Naive thymus-derived CD4-positive, alpha-beta T cell (primary cell): ENCODE data around the gene FSD2. TPM values are rescaled to one million over a fixed set of nuclear protein-coding genes. Genes with fewer than 3 reads are reported as not detected.

Experiments used
- ATAC-seq: fragments of 150-1000 bp; cut with Tn5 transposase; 2 replicates; pipeline ENCODE4 v1.10.0; 2021; ENCODE audit warnings: mild to moderate bottlenecking, moderate library complexity
- CTCF ChIA-PET: fragments of 350-600 bp; sonication (Branson Sonifier 250); formaldehyde crosslinking; loops from one replicate; lab custom pipeline; 2021; ENCODE audit warnings: antibody characterized with exemption; lab: Charles Lee
- POLR2A ChIA-PET: fragments of 350-600 bp; sonication (Branson Sonifier 250); formaldehyde crosslinking; loops from one replicate; lab custom pipeline; 2021; ENCODE audit warnings: antibody characterized with exemption, inconsistent platforms; lab: Charles Lee
- DNase-seq, 9 donors: peaks; one replicate each; pipeline versions ENCODE4 v3.0.0 to v3.0.0-alpha.2; 2020 to 2022; ENCODE audit warnings: mixed read lengths in 1 of 9
- H3K27ac ChIP-seq: one replicate; pipeline ENCODE4 v1.7.0; 2013; ENCODE audit warnings: mild to moderate bottlenecking, low read depth, low read length, moderate library complexity
- H3K27me3 ChIP-seq, 2 donors: one replicate each; pipeline ENCODE4 v1.7.0; 2013; ENCODE audit warnings: low read length in 2 of 2, mild to moderate bottlenecking in 2 of 2, moderate library complexity in 2 of 2; ENCODE audit not compliant: control insufficient read depth in 2 of 2, insufficient read depth in 2 of 2
- H3K36me3 ChIP-seq, 3 experiments: 1 replicate in 2 of 3; 2 replicates in 1 of 3; pipeline ENCODE4 v1.7.0; 2013; ENCODE audit warnings: low read length in 3 of 3, mild to moderate bottlenecking in 3 of 3, moderate library complexity in 1 of 3; ENCODE audit not compliant: insufficient read depth in 3 of 3, control insufficient read depth in 2 of 3
- H3K4me1 ChIP-seq, 2 donors: one replicate each; pipeline ENCODE4 v1.7.0; 2013; ENCODE audit warnings: low read length in 2 of 2, mild to moderate bottlenecking in 2 of 2, moderate library complexity in 1 of 2; ENCODE audit not compliant: control insufficient read depth in 2 of 2, insufficient read depth in 2 of 2
- H3K4me3 ChIP-seq: 2 replicates; pipeline ENCODE4 v1.7.0; 2013; ENCODE audit warnings: mild to moderate bottlenecking, low read length
- H3K9me3 ChIP-seq, 3 experiments: 1 replicate in 2 of 3; 2 replicates in 1 of 3; pipeline ENCODE4 v1.7.0; 2013; ENCODE audit warnings: low read length in 3 of 3; ENCODE audit not compliant: control insufficient read depth in 2 of 3
- H3K27ac Mint-ChIP-seq, 9 donors: one replicate each; pipeline ENCODE4 v1.8.0; 2020 to 2022; ENCODE audit warnings: mixed read lengths in 9 of 9, mild to moderate bottlenecking in 8 of 9, moderate library complexity in 5 of 9, inconsistent platforms in 2 of 9
- H3K27me3 Mint-ChIP-seq, 5 donors: one replicate each; pipeline ENCODE4 v1.8.0; 2021 to 2022; ENCODE audit warnings: mixed read lengths in 5 of 5, mild to moderate bottlenecking in 1 of 5
- H3K36me3 Mint-ChIP-seq, 5 donors: one replicate each; pipeline ENCODE4 v1.8.0; 2020 to 2022; ENCODE audit warnings: mixed read lengths in 5 of 5, mild to moderate bottlenecking in 3 of 5, inconsistent platforms in 1 of 5
- H3K4me1 Mint-ChIP-seq, 7 donors: one replicate each; pipeline ENCODE4 v1.8.0; 2020 to 2022; ENCODE audit warnings: mixed read lengths in 7 of 7, mild to moderate bottlenecking in 3 of 7, inconsistent platforms in 1 of 7
- H3K4me3 Mint-ChIP-seq, 10 donors: one replicate each; pipeline ENCODE4 v1.8.0; 2020 to 2022; ENCODE audit warnings: mild to moderate bottlenecking in 10 of 10, mixed read lengths in 10 of 10, moderate library complexity in 6 of 10, inconsistent platforms in 2 of 10
- H3K9me3 Mint-ChIP-seq, 11 donors: one replicate each; pipeline ENCODE4 v1.8.0; 2020 to 2022; ENCODE audit warnings: mixed read lengths in 11 of 11, mild to moderate bottlenecking in 4 of 11, inconsistent platforms in 1 of 11, moderate library complexity in 1 of 11
- intact Hi-C, 2 donors: fragments of 100-400 bp; cut with micrococcal nuclease; formaldehyde crosslinking; loops; one replicate each; pipeline ENCODE4 v1.15.1; 2023
- polyA plus RNA-seq, 2 donors: library from polyadenylated mRNA; unstranded; fragments of 300-500 nt; fragmentation: Illumina TruSeq; gene quantifications; one replicate each; pipeline ENCODE4 v1.2.3, GENCODE V29; 2021
- total RNA-seq, 6 experiments: library from RNA in 5 of 6; stranded (reverse) in 5 of 6; gene quantifications; 1 replicate in 5 of 6; 2 replicates in 1 of 6; pipeline ENCODE4 v1.2.3 and lab custom pipeline; 2021 to 2026

FSD2 gene
- total and polyA plus RNA-seq, 7 experiments from 2014 or later = not detected

DNA sequence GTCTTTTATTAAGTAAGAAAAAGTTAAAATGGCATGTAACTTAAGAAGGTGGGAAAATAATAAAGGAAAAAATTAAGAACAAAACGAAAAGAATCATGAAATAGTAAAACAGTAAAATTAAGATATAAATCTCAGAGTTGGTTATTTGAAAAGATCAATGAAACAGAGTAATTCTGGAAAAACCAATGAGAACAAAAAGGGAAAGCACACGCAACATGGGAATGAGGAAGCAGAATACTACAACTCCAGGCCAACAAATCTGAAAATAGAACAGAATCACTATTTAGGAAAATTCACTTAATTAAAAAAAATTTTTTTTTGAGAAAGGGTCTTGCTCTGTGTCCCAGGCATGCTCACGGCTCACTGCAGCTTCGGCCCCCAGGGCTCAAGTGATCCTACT, 34.3 kb upstream of the FSD2 start:
- Mint-ChIP-seq H3K9me3 (peaks cover 0 to 17% (median 4%) of the 10 kb centered on the region in 11 donors), H3K27me3 (peaks cover 0 to 12% (median 0%) of the 10 kb centered on the region in 5 donors), H3K4me1 (peaks cover 7 to 12% (median 7%) of the 10 kb centered on the region in 7 donors), H3K36me3 (peaks cover 6 to 59% (median 33%) of the 10 kb centered on the region in 5 donors), H3K27ac (no peak overlapping the region), H3K4me3 (no peak overlapping the region)
- intact Hi-C loops = no loop called here
- DNase-seq (no peak), ATAC-seq (no peak)
- H3K36me3 ChIP-seq = peaks cover 4 to 23% (median 14%) of the 10 kb centered on the region in 3 experiments
- no peaks in the 10 kb centered on the region for H3K27me3 ChIP-seq
- H3K27ac ChIP-seq = no peak overlapping the region
- no peak overlapping the region for H3K4me3 ChIP-seq
- H3K9me3 ChIP-seq = no peaks in the 10 kb centered on the region
- no peaks in the 10 kb centered on the region for H3K4me1 ChIP-seq
- CTCF ChIA-PET = no interaction called here
- POLR2A ChIA-PET = no interaction called here

DNA sequence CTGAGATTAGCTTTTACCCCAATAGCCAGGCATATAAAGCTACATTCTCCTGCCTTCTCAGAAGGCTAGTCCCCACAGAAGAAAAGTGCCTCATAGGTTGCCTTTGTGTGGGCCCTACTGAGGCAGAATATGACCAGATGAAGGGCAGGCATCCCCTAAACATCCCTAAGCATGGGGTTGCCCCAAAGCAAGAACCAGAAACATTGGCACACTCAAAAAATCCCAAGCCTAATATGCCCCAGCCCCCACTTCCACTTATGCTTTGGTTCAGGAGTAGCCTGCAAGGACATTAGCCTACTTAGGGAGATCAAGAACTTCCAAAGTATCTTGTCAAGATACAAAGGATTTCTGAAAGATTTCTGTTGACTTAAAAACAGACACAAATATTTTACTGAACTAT, 33.3 kb upstream of the FSD2 start:
- Mint-ChIP-seq H3K9me3 (peaks cover 0 to 17% (median 4%) of the 10 kb centered on the region in 11 donors), H3K4me3 (no peak overlapping the region), H3K36me3 (peaks cover 6 to 60% (median 40%) of the 10 kb centered on the region in 5 donors), H3K27me3 (peaks cover 0 to 6% (median 0%) of the 10 kb centered on the region in 5 donors), H3K4me1 (peaks cover 0 to 6% (median 3%) of the 10 kb centered on the region in 7 donors), H3K27ac (no peak overlapping the region)
- no peaks in the 10 kb centered on the region for H3K9me3 ChIP-seq
- ChIA-PET POLR2A (no interaction called here), CTCF (interaction anchor here (0.7 kb wide), 1 partner anchor 9 kb away, joined by 4 read pairs; no protein-coding TSS in a partner anchor)
- ATAC-seq (no peak), DNase-seq (no peak)
- no peak overlapping the region for H3K27ac ChIP-seq
- no peaks in the 10 kb centered on the region for H3K27me3 ChIP-seq
- no peaks in the 10 kb centered on the region for H3K4me1 ChIP-seq
- no peak overlapping the region for H3K4me3 ChIP-seq
- H3K36me3 ChIP-seq = peaks cover 7 to 33% (median 17%) of the 10 kb centered on the region in 3 experiments
- intact Hi-C loops = no loop called here

DNA sequence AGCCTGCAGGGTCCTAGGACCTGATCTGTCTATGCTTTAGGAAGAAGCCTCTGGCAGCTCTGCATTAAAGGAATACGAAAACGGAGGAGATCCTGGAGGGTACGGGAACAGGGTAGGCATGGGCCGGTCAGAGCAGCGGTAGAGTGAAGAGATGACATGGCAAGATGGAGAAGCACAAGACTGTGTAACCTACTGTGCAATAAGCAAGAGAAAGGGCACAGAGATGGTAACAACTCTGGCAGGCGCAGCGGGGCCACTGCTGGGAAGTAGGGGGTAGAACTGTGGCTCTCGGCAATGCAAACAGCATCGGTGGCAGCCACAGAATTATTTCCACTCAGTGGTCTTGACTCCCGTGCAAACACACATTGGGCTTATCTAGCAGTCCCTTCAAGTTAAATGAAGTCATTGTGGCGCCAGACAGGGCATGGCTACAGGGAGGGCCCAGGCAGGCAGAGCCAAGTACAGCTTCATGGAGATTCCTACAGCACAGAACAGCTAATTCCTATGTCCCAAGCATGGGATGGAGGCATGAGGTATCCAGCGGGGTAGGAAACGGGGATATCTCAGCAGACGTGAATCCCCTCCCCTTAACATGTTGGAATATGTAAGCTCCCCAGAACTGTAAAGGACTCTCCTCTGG, 32.3 kb upstream of the FSD2 start:
- Mint-ChIP-seq H3K27me3 (no peaks in the 10 kb centered on the region), H3K9me3 (peaks cover 0 to 10% (median 4%) of the 10 kb centered on the region in 11 donors), H3K4me1 (peaks cover 0 to 8% (median 4%) of the 10 kb centered on the region in 7 donors), H3K4me3 (no peak overlapping the region), H3K36me3 (peaks cover 6 to 59% (median 45%) of the 10 kb centered on the region in 5 donors), H3K27ac (peak overlapping the region in 2 of 9 donors; percentile 4 to 45)
- no peak overlapping the region for H3K27ac ChIP-seq
- no peak overlapping the region for H3K4me3 ChIP-seq
- H3K36me3 ChIP-seq = peaks cover 12 to 39% (median 19%) of the 10 kb centered on the region in 3 experiments
- intact Hi-C loops = no loop called here
- H3K27me3 ChIP-seq = no peaks in the 10 kb centered on the region
- ChIA-PET CTCF (interaction anchor here (0.7 kb wide), 1 partner anchor 8 kb away, joined by 4 read pairs; no protein-coding TSS in a partner anchor), POLR2A (no interaction called here)
- no peak for DNase-seq
- H3K4me1 ChIP-seq = no peaks in the 10 kb centered on the region
- ATAC-seq = peak; percentile 26
- no peaks in the 10 kb centered on the region for H3K9me3 ChIP-seq

DNA sequence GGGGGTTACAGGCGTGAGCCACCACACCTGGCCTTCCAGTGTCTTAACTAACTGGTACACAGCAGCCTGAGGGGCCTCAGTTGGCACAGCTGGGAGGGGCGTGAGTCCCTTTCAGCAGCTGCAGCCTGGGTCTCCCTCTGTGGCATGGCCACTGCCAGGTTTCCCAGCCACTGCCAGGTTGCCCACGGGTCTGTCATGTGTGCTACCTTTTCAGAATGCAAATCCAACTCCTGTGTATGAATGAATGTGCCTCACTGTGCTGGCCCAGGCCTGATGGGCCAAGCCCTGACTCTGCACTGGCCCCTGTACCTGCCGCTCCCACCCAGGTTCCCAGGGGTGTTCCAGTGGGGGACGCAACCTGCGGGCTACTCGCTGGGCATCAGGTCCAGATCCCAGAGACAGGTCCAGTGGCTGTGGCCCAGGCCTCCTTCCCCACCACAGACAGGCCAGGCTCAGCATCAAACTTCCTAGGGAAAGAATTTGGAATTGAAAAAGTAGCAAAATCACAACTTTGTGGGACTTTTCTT, 29.6 kb upstream of the FSD2 start:
- Mint-ChIP-seq H3K36me3 (peaks cover 13 to 70% (median 61%) of the 10 kb centered on the region in 5 donors), H3K4me1 (peaks cover 3 to 34% (median 9%) of the 10 kb centered on the region in 7 donors), H3K4me3 (no peak overlapping the region), H3K27ac (peak overlapping the region in 1 of 9 donors; percentile 38), H3K27me3 (no peaks in the 10 kb centered on the region), H3K9me3 (peaks cover 0 to 6% (median 0%) of the 10 kb centered on the region in 11 donors)
- ChIA-PET CTCF (no interaction called here), POLR2A (no interaction called here)
- no peak overlapping the region for H3K27ac ChIP-seq
- DNase-seq (no peak), ATAC-seq (no peak)
- intact Hi-C loops = no loop called here
- no peaks in the 10 kb centered on the region for H3K4me1 ChIP-seq
- no peak overlapping the region for H3K4me3 ChIP-seq
- H3K36me3 ChIP-seq = peaks cover 28 to 67% (median 38%) of the 10 kb centered on the region in 3 experiments
- no peaks in the 10 kb centered on the region for H3K9me3 ChIP-seq
- no peaks in the 10 kb centered on the region for H3K27me3 ChIP-seq

DNA sequence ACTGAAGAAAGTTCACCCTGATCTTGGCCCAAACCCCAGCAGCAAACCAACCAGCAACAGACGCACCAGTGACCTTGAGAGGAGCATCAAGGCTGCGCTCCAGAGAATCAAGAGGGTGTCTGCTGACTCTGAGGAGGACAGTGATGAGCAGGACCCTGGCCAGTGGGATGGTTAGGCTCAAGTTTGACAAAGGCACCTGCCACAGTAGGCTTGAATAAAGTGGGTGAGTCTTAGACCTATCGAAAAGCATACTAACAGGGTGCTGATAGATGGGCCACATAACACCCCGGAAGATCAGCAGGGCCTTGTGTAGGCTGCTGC, 27.5 kb upstream of the FSD2 start:
- Histone ChIP-seq H3K36me3 (peaks cover 39 to 87% (median 41%) of the 10 kb centered on the region in 3 experiments), H3K27ac (no peak overlapping the region), H3K27me3 (no peaks in the 10 kb centered on the region), H3K9me3 (no peaks in the 10 kb centered on the region), H3K4me1 (no peaks in the 10 kb centered on the region), H3K4me3 (no peak overlapping the region)
- H3K27ac Mint-ChIP-seq = peak overlapping the region in 3 of 9 donors; percentile 48 to 95 (median 53)
- H3K4me1 Mint-ChIP-seq = peaks cover 3 to 50% (median 12%) of the 10 kb centered on the region in 7 donors
- DNase-seq (no peak), ATAC-seq (no peak)
- peaks cover 0 to 6% (median 0%) of the 10 kb centered on the region in 11 donors for H3K9me3 Mint-ChIP-seq
- POLR2A ChIA-PET = no interaction called here
- intact Hi-C loops = loop anchor here in 1 of 2 donors (5.0 kb wide), 1 partner anchor 169 kb away; no protein-coding TSS in a partner anchor
- peaks cover 25 to 83% (median 73%) of the 10 kb centered on the region in 5 donors for H3K36me3 Mint-ChIP-seq
- H3K27me3 Mint-ChIP-seq = no peaks in the 10 kb centered on the region
- CTCF ChIA-PET = interaction anchor here (1.2 kb wide), 1 partner anchor 10 kb away, joined by 3 read pairs; no protein-coding TSS in a partner anchor
- H3K4me3 Mint-ChIP-seq = peak overlapping the region in 1 of 10 donors; percentile 65

DNA sequence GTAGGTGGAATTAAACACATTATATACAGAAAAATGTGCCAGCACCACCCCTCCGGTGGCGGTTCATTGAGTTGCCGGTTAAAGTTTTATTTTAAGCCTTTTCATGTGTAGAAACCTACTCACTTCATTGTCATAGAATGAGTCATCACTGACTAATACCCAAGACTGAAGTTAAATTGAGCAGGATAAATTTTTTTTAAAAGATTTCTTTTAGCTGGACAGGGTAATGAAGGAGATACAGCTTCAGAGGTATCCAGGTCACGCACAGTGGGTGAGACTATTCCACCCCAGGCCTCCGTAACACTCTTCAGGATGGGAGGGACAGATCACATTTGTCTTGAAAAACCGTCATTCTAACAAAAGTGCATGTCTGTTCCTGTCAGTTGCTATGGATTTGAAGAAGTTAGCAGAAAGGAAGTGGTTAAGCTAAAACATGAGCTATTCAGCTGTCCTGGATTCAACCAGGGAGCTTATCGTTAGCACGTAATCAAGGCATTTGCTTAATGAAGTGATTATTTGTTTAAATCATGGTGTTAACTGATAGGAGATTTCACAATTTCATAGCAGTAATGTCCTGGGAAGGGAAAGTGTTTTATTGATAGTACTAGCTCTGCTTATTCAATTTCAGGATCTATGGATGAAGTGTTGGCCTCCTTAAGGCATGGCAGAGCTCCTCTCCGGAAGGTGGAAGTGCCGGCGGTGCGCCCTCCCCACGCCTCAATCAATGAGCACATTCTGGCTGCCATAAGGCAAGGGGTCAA, 26.9 kb upstream of the FSD2 start:
- peaks cover 44 to 92% (median 46%) of the 10 kb centered on the region in 3 experiments for H3K36me3 ChIP-seq
- H3K9me3 ChIP-seq = no peaks in the 10 kb centered on the region
- intact Hi-C loops = loop anchor here in 1 of 2 donors (1.0 to 5.0 kb wide), 2 partner anchors 21 to 170 kb away; no protein-coding TSS in a partner anchor
- Mint-ChIP-seq H3K36me3 (peaks cover 28 to 84% (median 73%) of the 10 kb centered on the region in 5 donors), H3K4me3 (peak overlapping the region in 2 of 10 donors; percentile 8 to 65), H3K9me3 (peaks cover 0 to 4% (median 0%) of the 10 kb centered on the region in 11 donors), H3K27ac (peak overlapping the region in 4 of 9 donors; percentile 28 to 95 (median 50)), H3K4me1 (peaks cover 3 to 55% (median 15%) of the 10 kb centered on the region in 7 donors), H3K27me3 (no peaks in the 10 kb centered on the region)
- ATAC-seq (peak; percentile 44), DNase-seq (no peak)
- CTCF ChIA-PET = interaction anchor here (1.2 kb wide), 1 partner anchor 11 kb away, joined by 3 read pairs; no protein-coding TSS in a partner anchor
- no peak overlapping the region for H3K27ac ChIP-seq
- no peaks in the 10 kb centered on the region for H3K4me1 ChIP-seq
- H3K27me3 ChIP-seq = no peaks in the 10 kb centered on the region
- no peak overlapping the region for H3K4me3 ChIP-seq
- POLR2A ChIA-PET = no interaction called here
